Rectal smooth muscle tissue (tissue), 1 donor: Measurements from ENCODE around the gene GABBR2.

Experiments
- H3K27ac ChIP-seq: one replicate; pipeline ENCODE4 v1.7.0; 2013; ENCODE audit warnings: low read depth, low read length, inconsistent platforms
- H3K27me3 ChIP-seq: one replicate; pipeline ENCODE4 v1.7.0; 2013; ENCODE audit warnings: low read length; ENCODE audit not compliant: control insufficient read depth, insufficient read depth
- H3K36me3 ChIP-seq: one replicate; pipeline ENCODE4 v1.7.0; 2013; ENCODE audit warnings: low read length; ENCODE audit not compliant: control insufficient read depth, insufficient read depth
- H3K4me1 ChIP-seq: one replicate; pipeline ENCODE4 v1.7.0; 2013; ENCODE audit warnings: low read length; ENCODE audit not compliant: control insufficient read depth, insufficient read depth
- H3K4me3 ChIP-seq: one replicate; pipeline ENCODE4 v1.7.0; 2013; ENCODE audit warnings: low read length
- H3K9ac ChIP-seq: one replicate; pipeline ENCODE4 v1.7.0; 2013; ENCODE audit warnings: low read length

The GABBR2 gene

GRCh38 chr9:98357921-98358535 lies 350.7 kb downstream of the GABBR2 start:
- Histone ChIP-seq H3K4me3 (no peak overlapping the region), H3K4me1 (no peaks in the 10 kb centered on the region), H3K36me3 (no peaks in the 10 kb centered on the region), H3K27me3 (no peaks in the 10 kb centered on the region), H3K27ac (no peak overlapping the region), H3K9ac (no peak overlapping the region)

GRCh38 chr9:98356953-98357690 lies 351.6 kb downstream of the GABBR2 start:
- H3K4me3 ChIP-seq: no peak overlapping the region
- H3K4me1 ChIP-seq: no peaks in the 10 kb centered on the region
- no peaks in the 10 kb centered on the region for H3K27me3 ChIP-seq
- H3K9ac ChIP-seq: no peak overlapping the region
- H3K36me3 ChIP-seq: no peaks in the 10 kb centered on the region
- no peak overlapping the region for H3K27ac ChIP-seq

GRCh38 chr9:98356326-98356725 lies 352.4 kb downstream of the GABBR2 start:
- Histone ChIP-seq H3K27ac (no peak overlapping the region), H3K9ac (no peak overlapping the region), H3K27me3 (no peaks in the 10 kb centered on the region), H3K4me3 (no peak overlapping the region), H3K36me3 (no peaks in the 10 kb centered on the region), H3K4me1 (no peaks in the 10 kb centered on the region)

- H3K4me1 ChIP-seq: no peaks in the 10 kb centered on the region
- H3K4me3 ChIP-seq: no peak overlapping the region
- no peaks in the 10 kb centered on the region for H3K36me3 ChIP-seq
- H3K27me3 ChIP-seq: no peaks in the 10 kb centered on the region
- H3K9ac ChIP-seq: no peak overlapping the region
- H3K27ac ChIP-seq: no peak overlapping the region
Measured at GRCh38 chr9:98351370-98351769, 357.4 kb downstream of the GABBR2 start.

- Histone ChIP-seq H3K4me1 (no peaks in the 10 kb centered on the region), H3K9ac (no peak overlapping the region), H3K4me3 (no peak overlapping the region), H3K27me3 (no peaks in the 10 kb centered on the region), H3K36me3 (no peaks in the 10 kb centered on the region), H3K27ac (no peak overlapping the region)
Measured at GRCh38 chr9:98347642-98348041, 361.1 kb downstream of the GABBR2 start.

- Histone ChIP-seq H3K4me3 (no peak overlapping the region), H3K27ac (no peak overlapping the region), H3K36me3 (no peaks in the 10 kb centered on the region), H3K27me3 (no peaks in the 10 kb centered on the region), H3K4me1 (no peaks in the 10 kb centered on the region), H3K9ac (no peak overlapping the region)
Measured at GRCh38 chr9:98345011-98345410, 363.7 kb downstream of the GABBR2 start.

GRCh38 chr9:98344581-98344980 lies 364.2 kb downstream of the GABBR2 start:
- H3K27ac ChIP-seq: no peak overlapping the region
- no peaks in the 10 kb centered on the region for H3K4me1 ChIP-seq
- H3K27me3 ChIP-seq: no peaks in the 10 kb centered on the region
- no peak overlapping the region for H3K4me3 ChIP-seq
- no peak overlapping the region for H3K9ac ChIP-seq
- H3K36me3 ChIP-seq: no peaks in the 10 kb centered on the region

- no peak overlapping the region for H3K9ac ChIP-seq
- H3K27ac ChIP-seq: no peak overlapping the region
- H3K4me3 ChIP-seq: no peak overlapping the region
- H3K36me3 ChIP-seq: no peaks in the 10 kb centered on the region
- no peaks in the 10 kb centered on the region for H3K27me3 ChIP-seq
- H3K4me1 ChIP-seq: no peaks in the 10 kb centered on the region
Measured at GRCh38 chr9:98342820-98343210, 365.9 kb downstream of the GABBR2 start.

GRCh38 chr9:98342098-98342819 lies 366.5 kb downstream of the GABBR2 start:
- no peak overlapping the region for H3K9ac ChIP-seq
- H3K27ac ChIP-seq: no peak overlapping the region
- no peak overlapping the region for H3K4me3 ChIP-seq
- H3K4me1 ChIP-seq: no peaks in the 10 kb centered on the region
- H3K27me3 ChIP-seq: no peaks in the 10 kb centered on the region
- no peaks in the 10 kb centered on the region for H3K36me3 ChIP-seq

- H3K4me3 ChIP-seq: no peak overlapping the region
- H3K27me3 ChIP-seq: no peaks in the 10 kb centered on the region
- no peaks in the 10 kb centered on the region for H3K36me3 ChIP-seq
- H3K4me1 ChIP-seq: no peaks in the 10 kb centered on the region
- no peak overlapping the region for H3K9ac ChIP-seq
- no peak overlapping the region for H3K27ac ChIP-seq
Measured at GRCh38 chr9:98341157-98342097, 367.3 kb downstream of the GABBR2 start.

GRCh38 chr9:98339987-98340800 lies 368.5 kb downstream of the GABBR2 start:
- Histone ChIP-seq H3K4me1 (no peaks in the 10 kb centered on the region), H3K27ac (no peak overlapping the region), H3K27me3 (no peaks in the 10 kb centered on the region), H3K36me3 (no peaks in the 10 kb centered on the region), H3K4me3 (no peak overlapping the region), H3K9ac (no peak overlapping the region)
